CD4-positive, alpha-beta T cell treated with Interleukin-6 for 4 hours (primary cell): ENCODE measurements around the gene CATSPERZ.

Source experiments
- DNase-seq: peaks from one replicate; pipeline ENCODE4 v3.0.0-alpha.2; 2020; ENCODE audit warnings: mixed read lengths

Gene CATSPERZ

DNA sequence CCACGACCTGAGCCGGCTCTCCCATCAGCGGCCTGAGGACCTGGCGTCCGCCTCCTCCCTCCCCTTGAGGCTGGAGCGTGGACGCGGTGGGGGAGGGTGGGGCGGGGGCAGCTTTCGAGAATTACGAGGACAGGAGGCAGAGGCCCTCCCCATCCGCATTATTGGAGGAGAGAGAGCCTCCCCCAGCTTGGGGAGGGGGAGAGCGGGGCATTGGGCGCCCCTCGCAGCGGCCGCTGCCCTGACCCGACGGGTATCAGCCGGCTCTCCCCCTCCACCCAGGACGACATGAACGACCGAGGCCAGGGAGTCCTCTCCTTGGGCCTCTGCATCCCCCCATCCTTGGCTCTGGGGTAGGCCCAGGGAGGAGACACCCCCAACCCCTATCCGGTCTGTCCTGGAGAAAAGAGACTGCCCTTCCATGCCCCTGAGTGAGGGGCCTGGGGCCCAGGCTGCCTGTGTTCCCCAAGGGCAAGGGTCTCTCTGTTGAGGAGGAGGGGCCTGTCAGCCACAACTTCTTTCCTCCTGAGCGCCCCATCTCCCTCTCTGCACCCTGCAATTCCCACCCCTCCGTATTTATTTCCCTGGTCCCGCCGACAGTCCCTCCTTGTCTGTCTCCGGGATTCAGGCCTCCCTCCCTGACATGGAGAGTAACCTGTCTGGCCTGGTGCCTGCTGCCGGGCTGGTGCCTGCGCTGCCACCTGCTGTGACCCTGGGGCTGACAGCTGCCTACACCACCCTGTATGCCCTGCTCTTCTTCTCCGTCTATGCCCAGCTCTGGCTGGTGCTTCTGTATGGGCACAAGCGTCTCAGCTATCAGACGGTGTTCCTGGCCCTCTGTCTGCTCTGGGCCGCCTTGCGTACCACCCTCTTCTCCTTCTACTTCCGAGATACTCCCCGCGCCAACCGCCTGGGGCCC lies 14.0 kb upstream of the CATSPERZ start:
- DNase-seq, result peak; percentile 27

DNA sequence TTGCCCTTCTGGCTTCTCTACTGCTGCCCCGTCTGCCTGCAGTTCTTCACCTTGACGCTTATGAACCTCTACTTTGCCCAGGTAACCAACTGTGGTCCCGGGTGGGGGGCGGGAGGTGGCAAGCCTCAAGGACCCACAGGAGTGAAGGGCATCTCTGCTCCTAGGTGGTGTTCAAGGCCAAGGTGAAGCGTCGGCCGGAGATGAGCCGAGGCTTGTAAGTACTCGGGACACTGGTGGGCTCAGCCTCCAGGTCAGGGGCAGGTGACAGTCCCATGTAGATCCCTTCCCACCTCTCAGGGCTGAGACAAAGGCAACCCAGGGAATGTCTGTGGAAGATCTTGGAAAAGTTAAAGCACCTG lies 13.4 kb upstream of the CATSPERZ start:
- no peak for DNase-seq

DNA sequence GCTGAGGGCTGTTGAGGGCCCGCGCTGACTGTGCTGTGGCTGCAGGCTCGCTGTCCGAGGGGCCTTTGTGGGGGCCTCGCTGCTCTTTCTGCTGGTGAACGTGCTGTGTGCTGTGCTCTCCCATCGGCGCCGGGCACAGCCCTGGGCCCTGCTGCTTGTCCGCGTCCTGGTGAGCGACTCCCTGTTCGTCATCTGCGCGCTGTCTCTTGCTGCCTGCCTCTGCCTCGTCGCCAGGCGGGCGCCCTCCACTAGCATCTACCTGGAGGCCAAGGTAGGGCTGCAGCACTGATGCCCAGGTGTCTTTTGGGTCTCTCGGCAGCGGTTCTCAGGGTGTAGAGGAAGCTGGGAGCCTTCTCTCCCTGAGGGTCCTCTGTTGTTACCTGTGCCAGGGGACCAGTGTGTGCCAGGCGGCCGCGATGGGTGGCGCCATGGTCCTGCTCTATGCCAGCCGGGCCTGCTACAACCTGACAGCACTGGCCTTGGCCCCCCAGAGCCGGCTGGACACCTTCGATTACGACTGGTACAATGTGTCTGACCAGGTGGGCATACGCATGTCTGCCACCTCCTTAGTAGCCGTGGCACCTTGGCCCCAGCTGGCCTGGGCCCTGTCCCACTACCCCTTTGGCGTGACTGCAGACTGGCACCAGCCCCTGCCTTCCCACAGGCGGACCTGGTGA lies 12.3 kb upstream of the CATSPERZ start:
- no peak for DNase-seq

DNA sequence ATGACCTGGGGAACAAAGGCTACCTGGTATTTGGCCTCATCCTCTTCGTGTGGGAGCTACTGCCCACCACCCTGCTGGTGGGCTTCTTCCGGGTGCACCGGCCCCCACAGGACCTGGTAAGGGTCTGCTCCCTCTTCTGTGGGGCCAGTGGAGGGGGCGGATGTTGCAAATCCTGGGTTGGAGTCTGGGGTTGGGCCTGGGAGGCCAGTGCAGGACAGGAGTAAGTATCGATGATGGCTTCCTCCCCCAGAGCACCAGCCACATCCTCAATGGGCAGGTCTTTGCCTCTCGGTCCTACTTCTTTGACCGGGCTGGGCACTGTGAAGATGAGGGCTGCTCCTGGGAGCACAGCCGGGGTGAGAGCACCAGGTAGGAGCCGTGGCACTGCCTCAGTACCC lies 11.8 kb upstream of the CATSPERZ start:
- no peak for DNase-seq

DNA sequence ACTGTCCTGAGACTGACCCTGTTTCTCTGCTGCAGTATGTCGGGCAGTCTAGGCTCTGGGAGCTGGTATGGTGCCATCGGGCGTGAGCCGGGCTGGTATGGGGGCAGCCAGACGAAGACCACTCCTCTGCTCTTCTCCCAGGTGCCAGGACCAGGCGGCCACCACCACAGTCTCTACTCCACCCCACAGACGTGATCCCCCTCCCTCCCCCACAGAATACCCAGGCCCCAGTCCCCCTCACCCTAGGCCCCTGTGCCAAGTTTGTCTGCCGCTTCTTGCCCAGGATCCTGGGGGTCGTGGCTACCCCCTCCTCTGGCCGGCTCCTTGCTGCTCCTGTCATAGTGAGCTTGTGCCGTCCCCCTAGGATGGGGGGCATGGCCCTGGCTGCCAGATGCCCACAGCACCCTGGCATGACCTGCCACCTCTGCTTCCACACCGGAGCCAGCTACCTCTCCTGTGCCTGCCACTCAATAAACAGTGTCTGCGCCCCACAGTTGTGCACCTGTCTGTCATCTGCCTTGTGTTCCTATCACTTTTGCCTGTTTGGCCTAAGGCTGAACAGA lies 11.1 kb upstream of the CATSPERZ start:
- DNase-seq, result no peak

DNA sequence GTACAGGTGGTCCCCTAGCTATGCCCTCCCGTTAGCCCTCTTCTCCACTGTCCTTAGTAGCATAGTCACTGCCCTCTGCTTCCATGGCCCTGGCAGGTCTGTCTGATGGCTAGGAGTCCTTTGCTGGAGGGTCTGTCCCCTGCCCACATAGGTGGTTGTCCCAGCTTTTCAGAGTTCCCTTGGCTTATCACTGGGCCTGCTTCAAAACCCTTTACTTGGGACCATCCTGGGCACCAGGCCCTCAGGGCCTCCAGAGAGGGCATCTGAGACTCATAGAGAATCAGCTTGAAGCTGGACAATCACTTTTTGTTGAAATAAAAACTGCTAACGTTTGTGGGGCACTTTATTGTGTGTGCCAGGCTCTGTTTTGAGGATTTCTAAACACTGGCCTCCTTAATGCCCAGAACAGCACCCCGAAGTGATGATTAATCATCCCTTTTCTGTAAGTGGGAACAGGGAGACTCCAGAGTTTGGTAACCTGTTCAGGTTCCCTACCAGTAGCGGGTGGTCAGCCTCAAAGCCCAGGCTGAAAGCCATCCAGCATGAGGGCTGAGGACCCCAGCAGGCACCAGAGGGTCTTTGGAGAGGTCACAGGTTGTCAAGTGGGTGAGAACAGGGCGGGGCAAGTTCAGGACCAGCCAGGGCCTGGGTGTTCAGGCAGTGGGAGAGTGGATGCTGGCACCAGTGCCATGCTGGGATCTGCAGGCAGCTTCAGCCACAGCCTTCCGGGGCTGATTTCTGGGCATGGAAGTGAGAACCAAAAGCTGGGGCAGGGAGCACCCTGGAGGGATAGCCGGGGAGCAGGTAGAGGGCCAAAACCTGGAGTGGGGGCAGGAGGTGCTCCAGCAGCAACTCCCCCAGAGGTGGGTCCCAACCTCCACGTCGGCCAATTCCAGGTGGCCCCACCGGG lies 9.6 kb upstream of the CATSPERZ start:
- DNase-seq, result no peak

DNA sequence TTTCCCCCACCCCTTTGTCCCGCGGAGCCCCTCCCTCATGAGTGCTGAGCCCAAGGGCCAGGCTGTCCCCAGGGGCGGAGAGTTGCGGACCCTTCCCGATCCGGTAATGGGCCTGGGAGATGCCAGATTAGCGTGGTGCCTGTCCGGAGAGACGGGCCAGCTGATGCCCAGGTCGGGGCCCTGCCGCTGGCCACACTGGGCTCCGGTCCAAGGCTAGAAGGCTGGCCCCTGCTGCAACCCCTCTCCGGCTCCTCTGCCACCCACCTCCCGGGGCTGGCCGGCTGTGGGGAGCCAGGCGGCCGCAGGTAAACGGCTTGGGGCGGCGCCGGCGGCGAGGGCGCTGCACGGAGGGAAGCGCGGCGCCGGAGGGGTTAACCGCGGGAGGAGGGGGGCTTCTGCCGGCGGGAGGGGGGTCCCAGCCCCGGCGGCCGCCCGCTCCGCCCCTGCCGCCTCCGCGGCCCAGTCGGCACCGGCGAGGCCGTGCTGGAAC lies 8.9 kb upstream of the CATSPERZ start, which contains the start of gene KCNK4:
KCNK4 (plus strand) TSS at position 41 of the 490 bp plus-strand sequence. CDS start 1,717 bp downstream, outside the sequence.
- DNase-seq, result no peak

DNA sequence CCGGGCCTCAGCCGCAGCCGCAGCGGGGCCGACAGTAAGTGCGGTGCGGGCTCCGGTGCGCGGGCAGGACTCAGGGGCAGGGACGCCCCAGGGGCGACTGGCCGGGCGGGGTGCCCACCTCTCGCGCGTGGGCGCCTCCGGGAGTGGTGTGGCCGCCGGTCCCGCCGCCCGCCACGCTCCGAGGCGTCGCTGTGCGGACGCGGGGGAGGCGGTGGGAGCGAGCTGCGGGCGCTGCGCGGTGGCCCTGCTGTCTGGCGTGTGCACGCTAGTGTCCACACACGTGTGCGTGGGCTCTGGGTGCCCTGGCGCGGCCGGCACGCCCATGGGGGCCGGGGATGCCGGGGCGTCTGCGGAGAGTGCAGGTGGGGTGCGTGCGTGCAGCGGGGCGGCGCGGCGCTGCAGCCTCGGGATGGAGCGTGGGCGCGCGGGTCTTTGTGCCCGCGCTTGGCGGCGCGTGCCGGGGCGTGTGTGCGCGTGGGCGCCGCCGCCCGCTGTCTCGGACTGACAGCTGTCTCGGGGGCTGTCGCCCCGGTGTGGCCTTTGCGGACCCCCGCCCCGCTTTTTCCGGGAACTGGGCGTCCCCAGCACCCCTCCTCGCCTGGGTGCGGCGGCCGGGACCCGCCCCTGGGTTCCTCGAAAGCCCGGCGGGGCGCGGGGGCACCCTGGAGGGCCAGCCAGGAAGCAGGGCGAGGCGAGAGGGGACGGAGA lies 8.3 kb upstream of the CATSPERZ start:
- DNase-seq, result no peak

DNA sequence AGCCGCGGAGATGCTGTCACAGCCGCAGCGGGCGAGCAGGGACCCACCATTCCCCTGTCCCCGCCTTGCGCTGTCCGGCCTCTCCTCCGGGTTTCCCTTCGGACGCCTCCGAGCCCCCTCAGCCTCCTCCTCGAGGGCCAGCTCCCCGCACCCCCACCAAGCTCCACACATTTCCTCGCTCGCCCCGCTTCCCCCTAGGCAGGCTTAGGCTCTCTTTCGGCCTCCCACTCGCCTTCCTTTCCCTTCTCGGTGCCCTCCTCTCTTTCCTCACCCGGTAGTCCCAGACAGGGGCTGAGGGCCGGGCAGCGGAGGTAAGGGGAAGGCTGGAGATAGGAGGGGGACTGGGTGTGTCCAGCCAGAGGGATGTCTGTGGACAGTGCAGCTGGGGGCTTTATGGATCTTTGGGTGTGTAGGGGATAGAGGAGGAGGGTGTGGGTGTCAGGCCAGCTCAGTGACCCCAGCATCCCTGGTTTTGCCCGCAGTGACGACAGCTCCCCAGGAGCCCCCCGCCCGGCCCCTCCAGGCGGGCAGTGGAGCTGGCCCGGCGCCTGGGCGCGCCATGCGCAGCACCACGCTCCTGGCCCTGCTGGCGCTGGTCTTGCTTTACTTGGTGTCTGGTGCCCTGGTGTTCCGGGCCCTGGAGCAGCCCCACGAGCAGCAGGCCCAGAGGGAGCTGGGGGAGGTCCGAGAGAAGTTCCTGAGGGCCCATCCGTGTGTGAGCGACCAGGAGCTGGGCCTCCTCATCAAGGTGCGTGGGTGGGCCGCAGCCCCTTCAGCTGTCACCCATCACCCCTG lies 7.5 kb upstream of the CATSPERZ start:
- DNase-seq, result no peak

DNA sequence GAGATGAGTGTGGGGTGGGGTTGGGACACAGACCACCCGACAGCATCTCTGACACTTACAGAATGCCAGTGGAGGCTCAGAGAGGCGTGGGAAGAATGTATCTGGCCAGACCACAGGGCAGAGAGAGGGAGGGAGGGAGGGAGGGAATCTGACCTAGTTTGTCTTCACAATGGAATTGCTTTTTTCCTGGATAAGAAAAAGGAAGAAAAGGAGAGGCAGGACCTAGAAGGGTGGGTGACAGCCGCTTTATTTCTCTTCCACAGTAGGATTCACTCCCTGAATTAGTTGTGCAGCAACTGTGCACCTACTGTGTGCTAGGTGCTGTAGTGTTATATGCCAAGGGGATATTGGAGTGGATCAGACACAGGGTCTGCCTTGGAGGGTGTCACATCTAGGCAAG lies 5.4 kb upstream of the CATSPERZ start:
- DNase-seq, result no peak

DNA sequence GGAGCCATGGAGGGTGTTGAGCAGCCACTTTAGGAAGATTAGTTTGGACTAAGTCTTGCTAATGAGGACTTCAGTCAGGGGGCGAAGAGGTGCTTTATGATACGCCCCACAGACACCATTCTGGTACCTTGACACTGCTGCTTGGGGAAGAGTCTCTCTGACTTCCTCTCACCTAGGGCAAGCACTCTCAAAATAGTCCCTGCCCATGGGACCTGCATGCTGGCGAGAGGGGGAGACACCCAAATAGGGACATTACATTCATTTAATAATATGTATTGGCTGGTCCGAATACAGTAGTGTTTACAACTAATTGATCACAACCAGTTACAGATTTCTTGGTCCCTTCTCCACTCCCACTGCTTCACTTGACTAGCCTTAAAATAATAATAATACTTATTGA lies 4.4 kb upstream of the CATSPERZ start:
- no peak for DNase-seq

DNA sequence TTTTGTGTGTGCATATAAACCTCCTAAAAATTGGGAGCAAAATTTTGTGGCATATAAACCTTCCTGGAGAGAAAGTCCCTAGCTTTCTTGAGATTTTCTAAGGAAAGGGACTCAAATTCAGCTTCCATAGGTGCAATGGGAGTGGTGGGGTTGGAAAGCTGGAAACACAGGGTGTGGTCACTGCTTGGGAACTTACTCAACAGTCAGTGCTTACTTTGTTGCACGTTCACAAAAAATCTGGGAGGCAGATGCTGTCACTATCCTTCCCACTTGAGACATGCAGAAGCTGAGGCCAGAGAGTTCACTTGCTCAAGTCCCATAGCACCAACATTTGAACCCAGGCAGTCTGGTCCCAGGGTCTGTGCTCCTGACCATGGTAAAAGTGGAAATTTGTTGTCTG lies 3.9 kb upstream of the CATSPERZ start:
- DNase-seq, result no peak

DNA sequence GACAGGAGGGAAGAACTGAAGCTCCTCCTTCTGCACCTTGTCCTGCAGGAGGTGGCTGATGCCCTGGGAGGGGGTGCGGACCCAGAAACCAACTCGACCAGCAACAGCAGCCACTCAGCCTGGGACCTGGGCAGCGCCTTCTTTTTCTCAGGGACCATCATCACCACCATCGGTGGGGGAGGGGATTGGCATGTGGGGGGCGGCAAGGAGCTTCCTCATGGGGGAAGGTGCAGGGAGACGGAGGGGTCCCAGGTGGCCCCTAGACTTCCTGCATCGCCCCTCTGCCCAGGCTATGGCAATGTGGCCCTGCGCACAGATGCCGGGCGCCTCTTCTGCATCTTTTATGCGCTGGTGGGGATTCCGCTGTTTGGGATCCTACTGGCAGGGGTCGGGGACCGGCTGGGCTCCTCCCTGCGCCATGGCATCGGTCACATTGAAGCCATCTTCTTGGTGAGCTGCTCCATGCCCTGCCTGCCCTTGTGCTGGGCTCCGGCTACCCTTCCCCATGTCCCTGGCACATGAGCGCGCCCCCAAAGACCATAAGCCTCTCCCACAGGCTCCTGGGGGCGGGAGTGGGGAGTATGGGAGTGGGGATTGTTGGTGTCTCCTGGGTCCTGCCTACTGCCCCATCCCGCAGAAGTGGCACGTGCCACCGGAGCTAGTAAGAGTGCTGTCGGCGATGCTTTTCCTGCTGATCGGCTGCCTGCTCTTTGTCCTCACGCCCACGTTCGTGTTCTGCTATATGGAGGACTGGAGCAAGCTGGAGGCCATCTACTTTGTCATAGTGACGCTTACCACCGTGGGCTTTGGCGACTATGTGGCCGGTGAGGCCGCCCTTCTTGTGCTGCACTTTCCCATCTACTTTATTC lies 3.1 kb upstream of the CATSPERZ start:
- DNase-seq, result no peak

DNA sequence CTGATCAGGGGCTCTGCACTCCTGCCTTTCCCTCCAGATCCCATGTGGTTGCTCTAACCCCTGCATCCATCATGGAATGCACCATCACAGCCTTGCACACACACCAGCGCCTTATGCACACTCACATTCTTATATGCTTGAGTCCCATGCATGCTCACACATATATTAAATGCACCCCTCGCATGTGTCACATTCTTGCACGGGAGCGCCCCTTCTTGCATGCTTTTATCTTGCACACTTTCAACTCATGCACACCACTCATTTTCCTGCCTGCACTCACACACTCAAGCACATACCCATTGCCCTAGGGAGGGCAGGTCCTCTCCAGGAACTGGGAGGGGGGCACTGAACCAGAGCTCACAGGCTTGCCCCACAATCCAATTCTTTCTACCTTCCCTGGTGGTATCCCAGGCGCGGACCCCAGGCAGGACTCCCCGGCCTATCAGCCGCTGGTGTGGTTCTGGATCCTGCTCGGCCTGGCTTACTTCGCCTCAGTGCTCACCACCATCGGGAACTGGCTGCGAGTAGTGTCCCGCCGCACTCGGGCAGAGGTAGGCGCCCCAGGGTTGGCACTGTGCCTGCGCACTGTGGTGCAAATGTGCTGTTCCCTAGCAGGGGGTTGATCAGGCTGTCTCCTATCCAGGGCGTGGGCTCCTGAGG lies 2.3 kb upstream of the CATSPERZ start:
- DNase-seq, result no peak

DNA sequence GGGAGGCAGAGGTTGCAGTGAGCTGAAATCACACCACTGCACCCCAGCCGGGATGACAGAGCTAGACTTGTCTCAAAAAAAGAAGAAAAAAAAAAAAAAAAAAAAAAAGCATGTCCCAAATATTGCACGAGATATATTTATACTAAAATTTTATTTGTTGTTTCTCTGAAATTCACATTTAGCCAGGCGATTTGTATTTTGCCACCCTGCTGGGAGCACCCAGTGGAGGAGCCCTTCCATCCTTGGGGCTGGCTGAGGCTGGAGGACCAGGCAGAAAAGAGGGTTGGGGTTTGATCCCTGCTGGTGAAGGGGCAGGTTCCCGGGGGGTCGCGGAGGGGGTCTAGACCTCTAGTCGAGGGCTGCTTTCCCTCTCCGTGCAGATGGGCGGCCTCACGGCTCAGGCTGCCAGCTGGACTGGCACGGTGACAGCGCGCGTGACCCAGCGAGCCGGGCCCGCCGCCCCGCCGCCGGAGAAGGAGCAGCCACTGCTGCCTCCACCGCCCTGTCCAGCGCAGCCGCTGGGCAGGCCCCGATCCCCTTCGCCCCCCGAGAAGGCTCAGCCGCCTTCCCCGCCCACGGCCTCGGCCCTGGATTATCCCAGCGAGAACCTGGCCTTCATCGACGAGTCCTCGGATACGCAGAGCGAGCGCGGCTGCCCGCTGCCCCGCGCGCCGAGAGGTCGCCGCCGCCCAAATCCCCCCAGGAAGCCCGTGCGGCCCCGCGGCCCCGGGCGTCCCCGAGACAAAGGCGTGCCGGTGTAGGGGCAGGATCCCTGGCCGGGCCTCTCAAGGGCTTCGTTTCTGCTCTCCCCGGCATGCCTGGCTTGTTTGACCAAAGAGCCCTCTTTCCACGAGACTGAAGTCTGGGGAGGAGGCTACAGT lies 952 bp upstream of the CATSPERZ start:
- no peak for DNase-seq

DNA sequence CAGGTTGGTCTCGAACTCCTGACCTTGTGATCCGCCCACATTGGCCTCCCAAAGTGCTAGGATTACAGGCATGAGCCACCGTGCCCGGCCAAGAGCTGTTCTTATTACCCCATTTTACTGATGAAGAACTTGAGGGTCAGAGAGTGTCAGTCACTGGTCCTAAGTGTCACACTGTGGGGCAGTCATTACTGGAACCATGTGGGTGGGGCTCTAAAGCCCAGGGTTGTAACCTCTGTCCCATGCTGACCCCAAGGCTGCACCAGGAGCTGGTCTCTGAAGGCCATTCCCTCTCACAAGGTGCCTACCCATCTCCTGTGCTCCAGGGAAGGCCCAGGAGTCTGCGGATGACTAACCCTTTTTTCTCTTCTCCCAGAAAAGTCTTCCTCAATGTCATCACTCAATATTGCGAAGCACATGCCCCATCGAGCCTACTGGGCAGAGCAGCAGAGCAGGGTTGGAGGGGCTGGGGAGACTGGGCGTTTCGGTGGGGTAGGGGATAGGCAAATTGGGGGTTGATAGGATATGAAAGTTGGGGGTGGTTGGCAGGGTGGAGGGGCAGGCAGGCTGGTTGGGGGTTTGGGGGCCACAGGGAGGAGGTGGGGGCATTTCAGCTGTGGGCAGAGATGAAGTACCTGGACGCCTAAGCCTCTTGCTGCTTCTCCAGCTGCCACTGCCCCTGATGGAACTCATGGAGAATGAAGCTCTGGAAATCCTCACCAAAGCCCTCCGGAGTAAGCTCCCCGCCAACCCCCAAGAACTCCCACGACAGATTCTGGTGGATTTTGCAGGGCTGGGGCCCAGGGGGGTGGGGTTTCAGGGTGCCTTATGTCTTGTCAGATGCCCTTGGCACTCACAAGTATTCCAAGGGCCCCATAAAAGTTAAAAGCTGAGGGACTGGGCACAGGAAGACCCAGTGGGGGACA lies 3.2 kb downstream of the CATSPERZ start:
- DNase-seq, result no peak

DNA sequence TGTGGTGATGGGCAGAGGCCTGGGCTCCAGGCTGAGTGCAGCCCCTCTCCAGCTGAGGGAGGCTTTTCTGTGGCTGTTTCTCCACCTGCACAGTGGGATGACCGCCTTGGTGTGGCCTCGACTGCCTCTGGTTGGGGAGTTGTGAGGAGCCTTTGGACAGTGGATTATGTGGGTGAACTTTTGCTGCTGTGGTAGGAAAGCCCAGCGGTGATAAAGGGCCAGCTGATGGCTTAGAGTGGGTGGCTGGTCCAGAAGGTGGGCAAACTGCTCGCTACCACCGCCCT lies 3.8 kb downstream of the CATSPERZ start:
- no peak for DNase-seq
